ENCODE results near the gene NAXD. TPM values are rescaled to one million over a fixed set of nuclear protein-coding genes. Genes with fewer than 3 reads are reported as not detected.

NAXD gene
- total RNA-seq, 2 experiments from 2014 or later = 8.3 to 12.5 TPM

DNA sequence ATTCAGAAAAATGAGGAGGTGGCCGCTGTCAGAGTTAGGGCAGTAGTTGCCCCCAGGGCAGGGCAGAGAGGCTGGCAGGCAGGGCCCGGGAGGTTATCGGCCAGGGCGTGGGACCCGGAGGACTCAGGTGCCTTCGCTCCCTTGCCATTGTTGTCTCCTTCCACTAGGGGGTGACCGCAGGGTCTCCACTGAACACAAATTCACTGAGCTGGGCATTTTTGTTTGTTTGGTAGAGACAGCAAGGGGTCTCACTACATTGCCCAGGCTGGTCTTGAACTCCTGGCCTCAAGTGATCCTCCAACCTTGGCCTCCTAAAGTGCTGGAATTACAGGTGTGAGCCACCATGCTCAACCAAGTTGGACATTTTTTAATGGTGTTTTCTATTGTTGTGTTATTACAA, 65.5 kb downstream of the NAXD start:
- no peaks in the 10 kb centered on the region for H3K9me2 ChIP-seq (ENCODE audit: insufficient read depth, low read length)
- peaks cover 42% of the 10 kb centered on the region; the same call in 1 of the 2 replicates for H3K36me3 ChIP-seq (ENCODE audit: insufficient read depth, low read length)
- no peaks in the 10 kb centered on the region for H3K79me2 ChIP-seq (ENCODE audit: insufficient read depth, low read depth, low read length)
- H3K27ac ChIP-seq (ENCODE audit: low read depth, low read length, poor library complexity, severe bottlenecking) = no peak overlapping the region
- BruUV-seq (replicated peaks) = no TSS peak
- H3K4me1 ChIP-seq (ENCODE audit: insufficient read depth, low read length, poor library complexity, severe bottlenecking) = peaks cover 26% of the 10 kb centered on the region
- DNase-seq (ENCODE audit: low spot score) = peak; percentile 35
- ChIA-PET POLR2A (no interaction called here), CTCF (ENCODE audit: unreplicated experiment) (no interaction called here)
- H2AFZ ChIP-seq (ENCODE audit: low read length) = no peak overlapping the region
- no peak overlapping the region for H3K4me3 ChIP-seq (ENCODE audit: low read depth, low read length, poor library complexity, severe bottlenecking)
- no peaks in the 10 kb centered on the region for H4K20me1 ChIP-seq (ENCODE audit: insufficient read depth, low read length)
- TF ChIP-seq EZH2phosphoT487 (IDR thresholded peaks at IDR 0.05; ENCODE audit: borderline replicate concordance, low read depth, low read length) = no peak
- TF ChIP-seq, protein P1, sequence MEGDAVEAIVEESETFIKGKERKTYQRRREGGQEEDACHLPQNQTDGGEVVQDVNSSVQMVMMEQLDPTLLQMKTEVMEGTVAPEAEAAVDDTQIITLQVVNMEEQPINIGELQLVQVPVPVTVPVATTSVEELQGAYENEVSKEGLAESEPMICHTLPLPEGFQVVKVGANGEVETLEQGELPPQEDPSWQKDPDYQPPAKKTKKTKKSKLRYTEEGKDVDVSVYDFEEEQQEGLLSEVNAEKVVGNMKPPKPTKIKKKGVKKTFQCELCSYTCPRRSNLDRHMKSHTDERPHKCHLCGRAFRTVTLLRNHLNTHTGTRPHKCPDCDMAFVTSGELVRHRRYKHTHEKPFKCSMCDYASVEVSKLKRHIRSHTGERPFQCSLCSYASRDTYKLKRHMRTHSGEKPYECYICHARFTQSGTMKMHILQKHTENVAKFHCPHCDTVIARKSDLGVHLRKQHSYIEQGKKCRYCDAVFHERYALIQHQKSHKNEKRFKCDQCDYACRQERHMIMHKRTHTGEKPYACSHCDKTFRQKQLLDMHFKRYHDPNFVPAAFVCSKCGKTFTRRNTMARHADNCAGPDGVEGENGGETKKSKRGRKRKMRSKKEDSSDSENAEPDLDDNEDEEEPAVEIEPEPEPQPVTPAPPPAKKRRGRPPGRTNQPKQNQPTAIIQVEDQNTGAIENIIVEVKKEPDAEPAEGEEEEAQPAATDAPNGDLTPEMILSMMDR (conservative IDR thresholded peaks at IDR 0.05; ENCODE audit: low read length) = peak; percentile 47
- no peak overlapping the region for H3K4me2 ChIP-seq (ENCODE audit: low read length)
- no peaks in the 10 kb centered on the region for H3K9me3 ChIP-seq (ENCODE audit: low read length)
- intact Hi-C loops (cut with micrococcal nuclease; ENCODE audit: unreplicated experiment) = no loop called here

DNA sequence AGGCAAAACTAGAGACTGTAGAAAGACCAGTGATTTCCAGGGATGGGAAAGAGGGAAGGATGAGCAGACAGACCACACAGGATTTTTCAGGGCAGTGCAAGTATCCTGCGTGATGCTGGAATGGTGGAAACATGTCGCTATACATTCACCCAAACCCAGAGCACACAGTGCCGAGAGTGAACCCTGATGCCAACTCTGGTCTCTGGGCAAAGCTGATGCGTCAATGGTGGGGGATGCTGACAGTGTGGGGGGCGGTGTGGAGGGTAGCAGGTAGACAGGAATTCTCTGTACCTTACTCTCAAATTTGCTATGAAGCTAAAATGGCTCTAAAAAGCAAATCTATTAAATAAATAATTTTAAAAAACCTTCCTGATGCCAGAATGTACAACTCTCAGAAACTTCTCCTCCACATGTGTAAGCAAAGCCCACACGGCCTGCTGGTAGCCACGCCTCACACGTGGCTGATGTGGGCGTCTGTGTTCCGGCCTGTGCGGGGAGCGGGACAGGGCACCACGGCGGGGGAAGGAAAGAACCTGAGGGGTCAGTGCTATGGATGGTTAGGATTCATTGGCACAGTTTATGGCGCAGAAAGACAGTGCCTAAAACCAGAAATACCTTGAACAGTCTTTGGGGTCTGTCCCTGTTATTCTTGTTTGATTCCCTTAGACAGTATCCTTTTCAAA, 66.7 kb downstream of the NAXD start:
- intact Hi-C loops (cut with micrococcal nuclease; ENCODE audit: unreplicated experiment) = no loop called here
- Histone ChIP-seq H3K9me2 (ENCODE audit: insufficient read depth, low read length) (no peaks in the 10 kb centered on the region), H3K36me3 (ENCODE audit: insufficient read depth, low read length) (peaks cover 49% of the 10 kb centered on the region; the same call in 1 of the 2 replicates), H3K27ac (ENCODE audit: low read depth, low read length, poor library complexity, severe bottlenecking) (no peak overlapping the region), H3K4me3 (ENCODE audit: low read depth, low read length, poor library complexity, severe bottlenecking) (no peak overlapping the region), H3K4me2 (ENCODE audit: low read length) (no peak overlapping the region), H3K4me1 (ENCODE audit: insufficient read depth, low read length, poor library complexity, severe bottlenecking) (peaks cover 22% of the 10 kb centered on the region), H2AFZ (ENCODE audit: low read length) (no peak overlapping the region), H3K79me2 (ENCODE audit: insufficient read depth, low read depth, low read length) (no peaks in the 10 kb centered on the region), H3K9me3 (ENCODE audit: low read length) (no peaks in the 10 kb centered on the region), H4K20me1 (ENCODE audit: insufficient read depth, low read length) (no peaks in the 10 kb centered on the region)
- CTCF ChIA-PET (ENCODE audit: unreplicated experiment) = no interaction called here
- no TSS peak for BruUV-seq (replicated peaks)
- no peak for TF ChIP-seq EZH2phosphoT487 (IDR thresholded peaks at IDR 0.05; ENCODE audit: borderline replicate concordance, low read depth, low read length)
- TF ChIP-seq, protein P1 (conservative IDR thresholded peaks at IDR 0.05; ENCODE audit: low read length) = no peak
- DNase-seq (ENCODE audit: low spot score) = no peak
- POLR2A ChIA-PET = no interaction called here

DNA sequence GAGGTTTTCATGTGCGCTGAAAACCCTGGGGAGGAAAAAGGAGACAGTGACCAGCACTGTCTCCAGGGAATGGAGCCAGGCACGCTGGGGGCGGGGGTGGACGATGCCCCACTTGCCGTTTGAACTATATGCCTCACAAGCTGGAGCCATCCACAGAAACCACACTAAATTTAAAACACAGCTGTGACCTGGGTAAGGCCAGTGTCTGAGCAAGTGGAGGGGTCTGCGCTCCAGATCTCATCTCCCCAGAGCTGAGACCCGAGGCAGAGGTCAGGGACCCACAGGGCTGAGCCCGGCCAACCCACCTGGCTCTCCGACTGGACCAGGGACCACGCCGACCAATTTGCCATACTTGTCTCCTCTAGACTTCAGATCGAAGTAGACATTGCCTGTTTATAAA, 67.4 kb downstream of the NAXD start:
- Histone ChIP-seq H2AFZ (ENCODE audit: low read length) (no peak overlapping the region), H3K9me3 (ENCODE audit: low read length) (no peaks in the 10 kb centered on the region), H3K4me1 (ENCODE audit: insufficient read depth, low read length, poor library complexity, severe bottlenecking) (peaks cover 16% of the 10 kb centered on the region), H3K27ac (ENCODE audit: low read depth, low read length, poor library complexity, severe bottlenecking) (no peak overlapping the region), H3K79me2 (ENCODE audit: insufficient read depth, low read depth, low read length) (no peaks in the 10 kb centered on the region), H4K20me1 (ENCODE audit: insufficient read depth, low read length) (no peaks in the 10 kb centered on the region), H3K36me3 (ENCODE audit: insufficient read depth, low read length) (peaks cover 52% of the 10 kb centered on the region; the same call in 1 of the 2 replicates), H3K4me3 (ENCODE audit: low read depth, low read length, poor library complexity, severe bottlenecking) (no peak overlapping the region), H3K4me2 (ENCODE audit: low read length) (no peak overlapping the region), H3K9me2 (ENCODE audit: insufficient read depth, low read length) (no peaks in the 10 kb centered on the region)
- no peak for DNase-seq (ENCODE audit: low spot score)
- BruUV-seq (replicated peaks) = no TSS peak
- TF ChIP-seq, protein P1 (conservative IDR thresholded peaks at IDR 0.05; ENCODE audit: low read length) = no peak
- no peak for TF ChIP-seq EZH2phosphoT487 (IDR thresholded peaks at IDR 0.05; ENCODE audit: borderline replicate concordance, low read depth, low read length)
- intact Hi-C loops (cut with micrococcal nuclease; ENCODE audit: unreplicated experiment) = no loop called here
- CTCF ChIA-PET (ENCODE audit: unreplicated experiment) = interaction anchor here (0.6 kb wide), 1 partner anchor 89 kb away, joined by 3 read pairs; no protein-coding TSS in a partner anchor
- POLR2A ChIA-PET = no interaction called here
